ENCODE data around the gene SKP1. TPM values are rescaled to one million over a fixed set of nuclear protein-coding genes. Genes with fewer than 3 reads are reported as not detected.

SKP1 gene
- total and polyA plus RNA-seq, 2 donors: 272 to 745 TPM

DNA sequence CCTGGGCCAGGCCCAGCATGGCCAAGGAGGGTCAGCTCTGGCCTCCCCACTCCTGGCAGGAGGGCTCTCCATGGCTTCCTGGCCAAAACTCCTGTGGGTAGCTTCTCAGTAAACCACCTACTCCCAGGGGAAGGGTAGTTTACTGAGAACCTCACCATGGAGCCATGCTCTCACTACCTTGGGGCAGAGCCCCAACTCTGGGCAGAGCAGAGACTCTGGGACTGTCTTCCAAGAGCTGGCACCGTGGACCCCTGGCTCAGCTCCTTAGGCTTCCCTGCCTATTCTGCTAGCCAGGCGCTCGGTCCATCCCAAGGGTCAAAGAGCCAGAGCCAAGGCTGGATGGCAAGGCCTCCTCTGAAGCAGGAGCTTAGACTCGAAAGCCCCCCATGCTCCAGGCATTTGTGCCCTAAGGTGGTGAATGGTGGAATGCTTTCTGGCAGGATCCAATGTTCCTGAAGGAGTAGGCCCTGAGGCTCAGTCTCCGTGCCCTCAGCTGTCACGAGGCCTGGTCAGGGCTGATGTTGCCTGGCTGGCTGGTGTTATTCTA is 42.7 kb downstream of the SKP1 start:
- no peak for DNase-seq (ENCODE audit: extremely low spot score)
- Histone ChIP-seq H3K4me1 (ENCODE audit: insufficient read depth) (no peaks in the 10 kb centered on the region), H3K36me3 (ENCODE audit: insufficient read depth) (no peaks in the 10 kb centered on the region), H3K4me3 (ENCODE audit: low read depth, low read length) (no peak overlapping the region), H3K27ac (ENCODE audit: low read depth) (no peak overlapping the region)
- 91% methylated on average over 6 of the region's 6 CpGs for WGBS

DNA sequence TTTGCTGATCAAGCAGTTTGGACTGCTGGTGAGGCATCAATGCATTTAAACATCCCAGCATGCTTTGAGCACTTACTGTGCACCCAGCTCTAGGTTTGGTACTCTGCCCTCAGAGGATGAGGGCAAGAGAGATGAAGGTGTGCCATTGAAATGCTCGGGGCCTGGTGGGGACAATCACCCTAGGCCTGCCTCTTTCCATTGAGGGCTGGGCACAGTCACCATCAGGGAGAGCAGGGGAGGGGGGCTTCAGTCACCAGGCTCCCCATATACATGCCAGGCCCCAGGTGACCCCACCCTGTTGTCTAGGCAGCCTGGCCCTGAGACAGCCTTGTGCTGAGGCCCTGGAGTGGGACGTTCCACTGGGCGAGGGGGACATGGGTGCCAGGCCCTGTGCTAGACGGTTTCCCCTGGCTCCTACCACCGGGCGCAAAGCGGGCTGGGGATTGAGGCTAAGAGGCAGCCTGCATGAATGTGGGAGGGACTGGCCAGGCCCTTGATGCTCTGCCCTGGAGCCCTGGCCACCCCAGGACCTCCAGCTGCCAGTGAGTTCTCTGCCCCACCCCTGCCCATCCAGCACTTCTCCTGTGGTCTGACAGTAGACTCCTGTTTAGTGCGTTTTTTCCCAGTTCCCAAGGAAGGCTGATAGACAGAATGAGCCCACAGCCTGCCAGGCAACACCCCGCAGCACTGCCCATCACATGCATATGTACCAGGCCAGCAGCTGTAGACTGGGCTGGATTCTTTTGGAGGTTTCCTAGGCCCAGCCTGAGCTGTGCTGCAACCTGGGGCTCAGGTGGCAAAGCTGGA is 43.4 kb downstream of the SKP1 start:
- Histone ChIP-seq H3K27ac (ENCODE audit: low read depth) (no peak overlapping the region), H3K36me3 (ENCODE audit: insufficient read depth) (no peaks in the 10 kb centered on the region), H3K4me3 (ENCODE audit: low read depth, low read length) (no peak overlapping the region), H3K4me1 (ENCODE audit: insufficient read depth) (no peaks in the 10 kb centered on the region)
- 88% methylated on average over 9 of the region's 9 CpGs for WGBS
- no peak for DNase-seq (ENCODE audit: extremely low spot score)

DNA sequence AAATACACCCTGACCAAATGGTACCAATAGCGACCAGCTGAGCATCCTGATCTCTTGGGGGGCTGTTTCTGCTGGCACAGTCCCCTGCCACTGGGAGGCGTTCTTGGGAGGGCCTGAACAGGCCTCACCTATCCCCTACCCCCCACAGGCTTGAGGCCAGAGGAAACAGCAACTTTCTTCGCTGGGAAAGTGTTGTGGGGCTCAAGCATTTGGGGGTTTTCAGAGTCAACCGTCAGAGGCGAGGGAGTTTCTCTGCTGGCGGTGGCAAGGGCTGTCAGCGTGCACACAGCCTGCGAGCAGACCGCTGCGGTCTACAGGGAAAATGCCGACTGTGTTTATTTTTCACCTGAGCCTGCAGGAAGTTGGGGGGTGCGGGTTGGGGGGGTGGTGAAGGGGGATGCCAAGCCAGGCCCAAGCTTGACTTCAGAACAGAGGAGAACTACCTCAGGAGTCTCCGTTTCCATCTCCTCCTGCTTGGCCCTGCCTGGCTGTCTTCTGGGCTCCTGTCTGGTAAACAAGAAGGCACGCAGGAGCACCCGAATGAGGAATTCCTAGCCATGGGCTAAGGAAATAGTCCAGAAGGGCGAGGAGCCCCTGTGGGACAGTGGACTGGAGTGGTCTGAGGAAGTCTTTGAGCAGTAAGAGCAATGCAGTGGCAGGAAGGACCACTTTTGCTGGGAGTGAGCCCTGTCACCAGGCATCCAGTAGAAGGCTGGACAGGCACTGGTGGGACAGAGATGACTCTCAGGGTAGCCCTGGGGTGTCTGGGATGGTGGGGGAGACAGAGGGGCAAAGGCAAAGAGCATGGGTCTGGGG is 44.2 kb downstream of the SKP1 start:
- H3K4me1 ChIP-seq (ENCODE audit: insufficient read depth): no peaks in the 10 kb centered on the region
- H3K4me3 ChIP-seq (ENCODE audit: low read depth, low read length): no peak overlapping the region
- no peak overlapping the region for H3K27ac ChIP-seq (ENCODE audit: low read depth)
- no peak for DNase-seq (ENCODE audit: extremely low spot score)
- peaks cover under 1% of the 10 kb centered on the region for H3K36me3 ChIP-seq (ENCODE audit: insufficient read depth)
- WGBS: 62% methylated on average over 16 of the region's 16 CpGs

DNA sequence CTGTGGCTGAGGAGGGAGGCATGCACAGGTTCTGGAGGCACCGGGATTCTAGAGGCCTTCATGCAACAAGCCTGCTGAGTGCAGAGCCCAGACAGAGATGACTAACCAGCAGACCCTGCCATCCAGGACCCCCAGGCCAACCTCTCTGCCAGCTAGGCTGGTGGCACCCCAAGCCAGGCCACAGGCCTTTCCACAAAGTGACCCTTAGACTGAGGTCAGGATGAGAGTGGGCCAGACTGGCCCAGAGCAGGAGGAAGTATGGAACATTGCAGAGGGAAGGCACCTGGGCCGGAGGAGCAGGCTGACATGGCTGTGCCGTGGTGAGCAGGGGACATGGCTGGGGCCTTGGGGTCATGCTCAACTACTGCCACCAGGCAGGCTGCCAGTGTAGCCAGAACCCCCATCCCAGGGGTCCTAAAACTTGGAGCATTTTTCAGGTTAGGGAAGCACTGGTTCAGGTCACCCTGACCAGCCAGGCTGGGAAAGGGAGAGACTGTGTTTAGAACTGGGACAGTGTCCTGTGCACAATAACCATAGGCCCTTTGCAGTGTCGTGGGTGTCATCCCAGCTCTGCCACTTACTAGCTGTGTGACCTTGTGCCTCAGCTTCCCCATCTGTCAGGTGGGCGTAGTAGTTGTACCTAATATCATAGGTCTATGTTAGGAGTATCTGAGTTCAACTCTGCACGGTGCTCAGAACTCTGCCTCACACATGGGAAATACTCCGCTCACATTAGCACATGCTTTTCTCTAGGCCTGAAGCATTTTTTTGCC is 45.0 kb downstream of the SKP1 start:
- WGBS: 91% methylated on average over 7 of the region's 7 CpGs
- DNase-seq (ENCODE audit: extremely low spot score): no peak
- H3K4me3 ChIP-seq (ENCODE audit: low read depth, low read length): no peak overlapping the region
- H3K27ac ChIP-seq (ENCODE audit: low read depth): no peak overlapping the region
- no peaks in the 10 kb centered on the region for H3K4me1 ChIP-seq (ENCODE audit: insufficient read depth)
- H3K36me3 ChIP-seq (ENCODE audit: insufficient read depth): peaks cover 1% of the 10 kb centered on the region

DNA sequence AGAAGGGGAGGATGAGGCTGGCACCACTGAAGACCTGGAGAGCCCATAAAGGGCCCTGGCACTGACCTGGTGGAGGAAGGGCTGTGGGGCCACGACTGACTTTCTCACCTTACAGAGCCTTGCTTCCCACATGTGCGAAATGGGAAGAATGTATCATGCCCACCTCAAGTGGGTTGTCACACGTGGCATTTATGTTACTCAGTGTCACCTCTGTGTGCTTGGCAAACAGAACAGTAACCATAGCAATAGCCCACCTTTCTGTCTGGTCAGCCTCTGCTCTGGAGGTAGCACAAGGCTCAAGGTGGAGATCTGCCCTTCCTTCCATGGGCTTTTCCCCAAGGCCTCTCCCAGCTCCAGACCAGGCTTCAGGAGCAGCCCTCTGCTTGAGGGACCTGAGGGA is 45.6 kb downstream of the SKP1 start:
- no peaks in the 10 kb centered on the region for H3K4me1 ChIP-seq (ENCODE audit: insufficient read depth)
- H3K27ac ChIP-seq (ENCODE audit: low read depth): no peak overlapping the region
- H3K4me3 ChIP-seq (ENCODE audit: low read depth, low read length): no peak overlapping the region
- H3K36me3 ChIP-seq (ENCODE audit: insufficient read depth): peaks cover 1% of the 10 kb centered on the region
- WGBS: 89% methylated on average over 3 of the region's 3 CpGs
- no peak for DNase-seq (ENCODE audit: extremely low spot score)

DNA sequence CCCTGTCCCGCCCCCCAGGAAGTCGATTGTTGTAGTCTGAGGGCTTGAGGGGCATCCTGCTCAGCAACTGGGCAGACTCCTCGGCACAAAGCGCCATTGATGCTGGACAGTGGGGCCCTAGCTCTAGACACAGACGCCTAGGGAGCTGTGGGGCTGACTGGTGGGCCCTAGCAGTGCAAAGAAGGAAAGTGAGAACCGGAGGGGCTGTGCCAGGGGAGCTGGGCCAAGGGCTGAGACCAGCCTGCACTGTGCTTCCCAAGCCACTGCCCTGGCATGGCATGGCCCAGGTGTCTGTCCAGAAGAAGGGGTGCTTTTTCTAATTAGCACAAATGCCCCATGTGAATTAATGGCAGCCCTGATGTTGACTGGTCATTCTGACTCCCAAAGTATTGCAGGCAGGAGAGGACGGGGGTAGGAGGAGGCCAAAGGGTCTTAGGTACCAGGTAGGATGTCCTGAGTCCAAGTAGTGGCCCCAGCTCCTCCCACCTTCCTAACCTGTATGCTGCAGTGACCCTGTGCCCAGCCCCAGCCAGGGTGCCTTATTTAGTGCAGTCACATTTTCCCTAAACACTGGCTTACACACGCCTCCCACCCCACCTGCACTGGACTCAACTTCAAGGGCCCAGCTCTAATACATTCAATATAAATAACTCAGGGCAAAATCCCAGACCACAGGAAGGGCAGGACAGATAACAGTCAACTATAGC is 46.4 kb downstream of the SKP1 start:
- Histone ChIP-seq H3K4me1 (ENCODE audit: insufficient read depth) (no peaks in the 10 kb centered on the region), H3K27ac (ENCODE audit: low read depth) (no peak overlapping the region), H3K4me3 (ENCODE audit: low read depth, low read length) (no peak overlapping the region), H3K36me3 (ENCODE audit: insufficient read depth) (peaks cover 1% of the 10 kb centered on the region)
- 88% methylated on average over 8 of the region's 8 CpGs for WGBS
- no peak for DNase-seq (ENCODE audit: extremely low spot score)

DNA sequence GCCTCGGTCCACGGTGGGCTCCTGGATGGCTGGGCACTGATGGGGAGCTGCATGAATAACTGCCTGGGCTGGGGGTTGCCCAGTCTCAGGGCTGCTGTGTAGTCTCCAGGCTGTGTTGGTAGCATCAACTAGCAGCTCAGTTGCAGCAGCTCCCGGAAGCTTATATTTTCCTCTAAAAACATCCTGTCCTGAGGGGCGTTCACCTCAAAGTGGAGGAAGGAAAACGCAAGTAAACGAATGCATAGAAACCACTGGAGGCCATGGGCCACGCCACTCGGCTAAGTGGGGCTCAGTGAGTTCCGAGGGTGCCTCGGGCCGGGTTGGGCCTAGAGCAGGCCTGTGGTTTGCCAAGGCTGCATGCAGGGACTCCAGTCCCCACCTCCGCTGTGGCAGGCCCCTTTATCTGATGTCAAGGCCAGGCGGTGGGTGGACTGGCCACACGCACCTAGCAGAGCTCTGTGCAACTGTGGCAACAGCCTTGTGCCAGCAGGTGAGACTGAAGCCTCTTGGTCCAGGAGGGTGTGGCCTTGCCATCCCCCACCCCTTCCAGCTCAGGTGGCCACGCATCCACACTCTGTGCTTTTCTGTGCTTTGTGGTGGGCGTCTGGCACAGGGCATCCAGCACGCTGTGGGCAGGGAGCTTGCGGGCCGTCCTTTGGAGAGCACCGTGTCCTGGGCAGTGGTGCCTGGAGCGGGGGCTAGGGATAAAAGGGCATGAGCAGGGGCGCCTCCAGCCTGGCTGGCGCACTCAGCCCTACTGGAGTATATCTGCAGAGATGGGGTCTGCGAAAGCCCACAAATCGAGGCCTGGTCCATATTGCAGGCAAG is 47.1 kb downstream of the SKP1 start:
- H3K4me1 ChIP-seq (ENCODE audit: insufficient read depth): no peaks in the 10 kb centered on the region
- no peak overlapping the region for H3K27ac ChIP-seq (ENCODE audit: low read depth)
- no peak overlapping the region for H3K4me3 ChIP-seq (ENCODE audit: low read depth, low read length)
- no peak for DNase-seq (ENCODE audit: extremely low spot score)
- H3K36me3 ChIP-seq (ENCODE audit: insufficient read depth): peaks cover 1% of the 10 kb centered on the region
- 86% methylated on average over 25 of the region's 25 CpGs for WGBS

DNA sequence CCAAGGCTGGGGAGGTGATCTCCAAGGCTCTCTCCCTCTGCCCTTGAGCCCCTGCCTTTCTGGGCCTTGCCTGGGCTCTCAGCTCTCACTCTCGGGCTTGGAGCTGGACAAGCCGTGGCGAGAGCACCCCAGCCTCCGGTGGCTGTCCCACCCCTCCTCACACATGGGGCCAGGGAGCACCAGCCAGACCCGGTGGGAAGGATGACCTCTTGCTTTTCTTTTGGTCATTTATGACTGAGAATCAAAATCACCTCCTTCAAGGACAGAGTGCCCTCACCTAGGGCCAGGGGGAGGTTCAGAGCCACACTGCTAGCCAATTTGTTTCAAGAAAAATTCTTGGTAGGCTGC is 48.1 kb downstream of the SKP1 start:
- peaks cover 1% of the 10 kb centered on the region for H3K36me3 ChIP-seq (ENCODE audit: insufficient read depth)
- H3K4me1 ChIP-seq (ENCODE audit: insufficient read depth): no peaks in the 10 kb centered on the region
- no peak for DNase-seq (ENCODE audit: extremely low spot score)
- H3K4me3 ChIP-seq (ENCODE audit: low read depth, low read length): no peak overlapping the region
- H3K27ac ChIP-seq (ENCODE audit: low read depth): no peak overlapping the region
- 88% methylated on average over 5 of the region's 5 CpGs for WGBS

DNA sequence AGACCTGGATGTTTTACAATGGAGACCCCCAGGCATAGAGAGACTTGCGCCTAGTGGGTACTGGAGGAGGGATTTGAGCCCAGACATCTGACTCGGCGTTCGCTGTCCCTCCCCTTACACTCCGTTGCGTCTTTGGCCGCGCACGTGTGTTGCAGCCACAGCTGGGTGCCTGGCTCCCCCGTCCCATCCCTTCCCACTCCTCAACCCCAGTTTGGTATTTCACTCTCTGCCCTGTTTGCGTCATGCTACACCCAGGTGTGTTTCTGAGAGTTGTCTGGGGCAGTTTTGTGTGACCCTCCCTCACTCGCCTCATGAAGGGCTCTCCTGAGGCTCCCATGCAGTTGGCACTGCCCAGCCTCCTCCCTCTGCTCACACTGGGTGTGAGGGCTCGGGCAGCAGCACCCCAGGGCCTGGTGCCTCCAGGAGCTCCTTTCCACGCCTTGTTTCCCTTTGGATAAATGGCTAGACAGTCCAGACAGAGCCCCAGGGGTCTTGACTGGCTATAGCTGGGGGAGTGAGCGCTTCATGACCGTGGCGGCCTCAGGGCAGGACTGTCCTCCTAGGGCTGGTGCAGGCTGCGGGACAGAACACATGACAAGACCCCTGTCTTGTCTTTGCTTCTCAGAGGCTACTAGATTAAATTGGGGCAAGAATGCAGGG is 48.6 kb downstream of the SKP1 start:
- WGBS: 85% methylated on average over 18 of the region's 18 CpGs
- no peak for DNase-seq (ENCODE audit: extremely low spot score)
- Histone ChIP-seq H3K4me3 (ENCODE audit: low read depth, low read length) (no peak overlapping the region), H3K36me3 (ENCODE audit: insufficient read depth) (peaks cover 1% of the 10 kb centered on the region), H3K27ac (ENCODE audit: low read depth) (no peak overlapping the region), H3K4me1 (ENCODE audit: insufficient read depth) (no peaks in the 10 kb centered on the region)

DNA sequence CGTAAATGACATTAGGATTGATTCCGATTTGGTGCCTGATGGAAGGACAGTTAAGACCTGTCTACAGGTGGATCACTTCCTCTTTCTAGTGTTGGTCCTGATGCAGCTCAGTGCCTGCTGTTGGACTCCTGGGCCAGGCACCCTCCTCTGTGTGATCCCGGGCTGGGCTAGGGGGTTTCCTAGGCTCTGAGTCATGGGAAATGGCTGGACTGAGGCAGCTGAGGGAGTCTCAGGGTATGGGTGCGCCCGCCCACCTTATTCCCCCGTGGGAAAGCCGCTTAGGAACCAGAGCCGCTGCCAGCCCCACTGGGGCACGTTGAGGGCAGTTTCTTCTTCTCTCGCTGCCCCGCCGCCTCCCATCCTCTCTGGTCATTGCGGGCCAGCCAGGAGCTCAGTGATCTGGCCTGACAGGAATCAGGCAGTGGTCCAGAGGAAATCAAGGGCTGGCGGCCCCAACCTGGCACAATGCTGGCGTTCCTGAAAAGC is 49.3 kb downstream of the SKP1 start:
- Histone ChIP-seq H3K4me3 (ENCODE audit: low read depth, low read length) (no peak overlapping the region), H3K4me1 (ENCODE audit: insufficient read depth) (no peaks in the 10 kb centered on the region), H3K27ac (ENCODE audit: low read depth) (no peak overlapping the region), H3K36me3 (ENCODE audit: insufficient read depth) (peaks cover 1% of the 10 kb centered on the region)
- no peak for DNase-seq (ENCODE audit: extremely low spot score)
- WGBS: 76% methylated on average over 15 of the region's 15 CpGs

DNA sequence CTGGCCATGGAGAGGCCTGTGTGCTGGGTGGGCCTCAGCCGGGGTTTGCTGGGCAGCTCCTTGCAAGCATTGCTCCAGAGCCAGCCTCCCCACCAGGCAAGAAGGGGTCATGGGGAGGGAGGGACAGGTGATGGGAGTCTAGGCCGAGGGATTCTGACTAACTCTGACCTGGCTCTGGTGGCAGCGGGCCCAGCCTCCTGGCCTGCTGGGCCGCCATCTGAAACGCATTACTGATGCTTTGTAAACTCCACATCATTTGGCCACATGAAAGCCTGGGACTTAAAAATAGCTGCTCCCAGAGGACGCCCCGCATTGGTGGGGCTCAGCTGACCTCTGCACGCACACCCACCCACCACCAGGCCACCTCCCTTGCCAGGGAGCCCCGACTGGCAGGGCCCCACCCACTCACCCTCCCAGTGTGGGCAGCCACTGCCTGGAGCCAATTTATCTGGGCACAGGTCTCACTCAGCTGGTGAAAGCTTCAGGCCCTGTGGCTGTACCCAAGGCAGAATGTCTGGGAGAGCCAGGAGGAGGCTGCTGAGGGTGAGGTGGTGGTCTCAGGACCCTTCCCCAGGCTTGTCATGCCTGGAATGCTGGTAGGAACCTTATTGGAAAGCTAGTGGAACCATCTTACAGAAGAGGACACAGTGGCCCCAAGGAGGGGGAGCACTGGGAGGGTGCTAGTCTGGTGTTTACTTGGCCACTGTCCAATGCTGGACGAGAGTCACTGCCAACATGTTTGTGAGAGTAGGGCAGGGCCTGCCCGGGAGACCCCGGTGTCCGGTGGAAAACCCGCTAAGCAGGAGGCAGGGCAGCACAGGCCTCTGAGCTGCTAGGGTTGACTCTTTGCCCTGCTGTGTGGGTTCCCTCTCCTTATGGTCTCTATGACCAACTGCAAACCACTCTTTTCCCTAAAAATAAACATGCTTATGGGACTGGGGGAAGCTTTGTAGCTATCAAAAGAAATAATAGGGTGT is 51.4 kb downstream of the SKP1 start:
- 30% methylated on average over 14 of the region's 14 CpGs for WGBS
- H3K4me1 ChIP-seq (ENCODE audit: insufficient read depth): no peaks in the 10 kb centered on the region
- H3K27ac ChIP-seq (ENCODE audit: low read depth): peak overlapping the region; percentile 59
- no peak for DNase-seq (ENCODE audit: extremely low spot score)
- H3K4me3 ChIP-seq (ENCODE audit: low read depth, low read length): no peak overlapping the region
- H3K36me3 ChIP-seq (ENCODE audit: insufficient read depth): peaks cover 1% of the 10 kb centered on the region

All from urinary bladder (tissue), 4 donors.